Measurements from ENCODE around the gene SKIDA1. TPM values are rescaled to one million over a fixed set of nuclear protein-coding genes. Genes with fewer than 3 reads are reported as not detected.

Gene SKIDA1
- total RNA-seq, 1 donor from 2014 or later, result 1.8 TPM

DNA sequence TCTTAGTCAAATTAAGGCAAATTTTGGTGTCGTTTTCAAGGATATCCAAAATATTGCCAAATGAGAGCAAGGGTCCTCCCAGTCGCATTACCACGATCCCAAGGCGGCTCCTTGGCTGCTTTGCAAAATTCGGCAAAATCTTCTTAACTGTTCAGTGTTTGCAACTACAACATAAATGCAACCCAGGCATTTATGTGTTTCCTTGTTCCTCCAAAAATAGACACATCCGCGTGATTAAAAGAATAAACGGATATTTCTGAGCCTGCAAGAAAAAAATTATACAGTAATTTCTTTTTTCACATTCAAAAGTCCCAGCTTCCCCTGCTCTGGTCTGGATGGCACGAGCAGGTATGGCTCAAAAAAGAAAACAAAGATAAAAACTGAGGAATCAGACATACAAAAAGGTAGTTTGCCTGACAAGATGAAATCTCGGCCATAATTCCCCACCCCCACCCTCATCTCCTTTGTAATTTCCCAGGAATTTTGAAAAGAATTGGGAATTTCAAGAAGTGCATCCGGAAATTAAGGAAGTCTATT lies 6.0 kb downstream of the SKIDA1 start:
- DNase-seq (ENCODE audit: low spot score), result no peak
- intact Hi-C loops (cut with DNase I), result loop anchor here (2.0 kb wide), 2 partner anchors 13 to 23 kb away; no protein-coding TSS in a partner anchor

GRCh38 chr10:21518641-21519396 lies 6.7 kb downstream of the SKIDA1 start:
- intact Hi-C loops (cut with DNase I), result loop anchor here (2.0 kb wide), 2 partner anchors 14 to 22 kb away; no protein-coding TSS in a partner anchor

GRCh38 chr10:21518149-21518640 lies 7.3 kb downstream of the SKIDA1 start:
- DNase-seq (ENCODE audit: low spot score), result no peak
- intact Hi-C loops (cut with DNase I), result loop anchor here (2.0 kb wide), 2 partner anchors 15 to 21 kb away; no protein-coding TSS in a partner anchor

More at GRCh38 chr10:21518641-21519396, 6.7 kb downstream of the SKIDA1 start:
- no peak for DNase-seq (ENCODE audit: low spot score)

- no peak for DNase-seq (ENCODE audit: low spot score)
- intact Hi-C loops (cut with DNase I), result loop anchor here (2.0 kb wide), 2 partner anchors 15 to 21 kb away; no protein-coding TSS in a partner anchor
These were observed 8.1 kb downstream of the SKIDA1 start for GRCh38 chr10:21517134-21518031.

DNA sequence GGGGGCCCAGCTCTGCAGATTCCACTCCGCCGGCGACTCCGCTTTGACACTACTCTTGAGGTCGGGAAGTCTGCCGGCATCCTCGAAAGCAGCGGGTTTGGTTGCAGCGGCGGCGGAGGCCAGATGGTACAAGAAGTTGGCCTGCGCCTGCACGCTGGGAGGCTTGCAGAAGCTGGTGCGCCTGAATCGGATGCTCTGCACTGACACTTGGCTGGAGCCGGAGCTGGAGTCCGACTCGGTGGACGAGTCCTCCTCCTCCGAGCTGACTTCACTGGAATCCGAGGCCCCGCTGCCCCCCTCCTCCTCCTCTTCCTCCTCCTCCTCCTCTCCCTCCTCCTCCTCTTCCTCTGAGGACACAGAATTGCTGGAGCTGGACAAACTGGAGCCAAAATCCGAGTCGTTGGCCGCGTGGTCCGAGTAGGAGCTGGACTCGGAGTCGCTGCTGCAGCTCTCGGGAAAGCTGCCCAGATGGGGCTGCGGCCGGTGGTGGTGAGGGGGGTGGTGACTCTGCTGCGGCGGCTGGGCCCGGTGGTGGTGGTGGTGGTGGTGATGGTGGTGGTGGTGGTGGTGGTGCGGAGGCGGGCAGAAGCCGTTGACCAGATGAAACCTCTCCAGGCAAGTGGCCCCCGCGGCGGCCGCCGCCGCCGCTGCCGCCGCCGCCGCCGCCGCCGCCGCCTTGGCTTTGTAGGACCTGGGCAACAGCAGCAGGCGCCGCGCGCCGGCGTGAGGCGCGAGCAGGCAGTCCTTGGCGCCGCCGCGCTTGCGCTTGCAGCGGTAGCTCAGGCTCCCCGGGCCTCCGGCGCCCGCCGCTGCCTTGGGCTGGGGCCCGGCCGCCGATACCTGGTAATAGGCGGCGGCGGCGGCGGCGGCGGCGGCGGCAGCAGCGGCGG lies 9.0 kb downstream of the SKIDA1 start:
- intact Hi-C loops (cut with DNase I), result loop anchor here (1.0 kb wide), 1 partner anchor 12 kb away; no protein-coding TSS in a partner anchor
- no peak for DNase-seq (ENCODE audit: low spot score)

DNA sequence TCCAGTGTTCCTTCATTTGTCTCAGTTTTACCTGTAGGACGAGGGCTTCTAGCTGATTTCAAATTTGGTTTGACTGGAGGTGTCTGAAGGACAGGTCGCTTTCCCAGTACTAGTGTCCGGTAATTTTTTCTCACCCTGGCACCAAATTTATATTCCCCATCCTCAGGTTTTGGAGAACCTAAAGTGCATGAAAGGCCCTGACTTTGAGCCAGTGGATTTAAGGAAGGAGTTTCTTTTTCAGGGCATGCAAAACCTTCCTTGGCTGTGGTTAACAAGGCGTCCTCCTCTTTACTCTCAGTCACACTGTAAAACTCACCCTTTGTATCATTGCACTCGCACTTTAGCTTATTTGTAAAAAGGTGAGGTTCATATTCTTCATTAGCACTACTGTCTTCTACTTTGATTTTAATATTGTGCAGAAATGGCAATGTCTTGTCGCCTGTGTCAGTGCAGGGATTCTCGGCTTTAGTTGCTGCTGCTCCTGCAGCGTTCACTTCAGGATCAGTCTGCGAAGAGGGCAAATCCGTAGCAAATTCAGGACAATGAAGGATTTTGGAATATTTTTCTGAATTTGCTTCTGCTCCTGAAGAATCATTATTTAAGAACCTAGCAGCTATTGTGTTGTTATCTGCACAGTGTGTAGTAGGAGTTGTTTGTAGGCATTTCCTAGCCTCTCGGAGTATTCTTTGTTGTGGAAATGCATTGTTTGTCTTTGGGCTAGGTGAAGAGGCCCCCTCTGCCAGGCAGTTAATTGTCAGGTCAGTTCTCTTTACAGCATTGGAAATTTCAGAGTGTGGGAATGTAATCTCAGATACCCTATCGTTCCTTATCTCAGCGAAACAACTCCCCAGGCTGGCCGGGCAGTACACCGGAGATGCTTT lies 9.9 kb downstream of the SKIDA1 start:
- intact Hi-C loops (cut with DNase I), result loop anchor here (1.0 kb wide), 1 partner anchor 13 kb away; no protein-coding TSS in a partner anchor
- DNase-seq (ENCODE audit: low spot score), result no peak

- no peak for DNase-seq (ENCODE audit: low spot score)
- intact Hi-C loops (cut with DNase I), result no loop called here
These were observed 10.6 kb downstream of the SKIDA1 start for GRCh38 chr10:21514818-21515351.

DNA sequence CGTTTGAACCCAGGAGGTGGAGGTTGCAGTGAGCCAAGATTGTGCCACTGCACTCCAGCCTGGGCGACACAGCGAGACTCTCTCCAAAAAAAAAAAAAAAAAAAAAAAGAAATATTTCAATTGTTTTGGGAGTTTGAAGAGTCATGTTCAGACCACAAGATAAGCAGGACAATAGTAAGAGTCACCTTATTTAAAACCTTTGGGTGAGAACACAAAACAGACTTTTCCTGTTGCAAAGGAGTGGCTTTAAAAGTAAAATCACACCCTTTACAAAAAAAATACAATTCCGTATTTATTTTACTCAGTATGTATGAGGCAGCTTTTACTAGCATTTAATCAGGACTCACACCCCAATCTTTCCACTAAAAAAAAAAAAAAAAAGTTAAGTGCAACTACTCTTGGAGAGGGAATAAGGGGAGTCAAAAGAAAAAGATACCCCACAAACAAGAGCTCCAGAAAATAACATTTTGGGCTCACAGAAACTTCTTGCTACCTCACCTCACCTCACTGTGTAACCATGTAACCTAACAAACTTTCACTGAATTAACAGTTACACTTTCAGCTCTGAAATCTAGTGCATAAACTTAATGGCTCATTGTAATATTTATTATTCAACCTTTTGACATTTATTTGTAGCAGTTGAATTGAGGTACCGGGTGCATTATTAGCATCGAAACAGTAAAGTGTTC lies 11.2 kb downstream of the SKIDA1 start:
- intact Hi-C loops (cut with DNase I), result no loop called here
- DNase-seq (ENCODE audit: low spot score), result no peak

- DNase-seq (ENCODE audit: low spot score), result no peak
- intact Hi-C loops (cut with DNase I), result no loop called here
These were observed 12.1 kb downstream of the SKIDA1 start for GRCh38 chr10:21513405-21513788.

DNA sequence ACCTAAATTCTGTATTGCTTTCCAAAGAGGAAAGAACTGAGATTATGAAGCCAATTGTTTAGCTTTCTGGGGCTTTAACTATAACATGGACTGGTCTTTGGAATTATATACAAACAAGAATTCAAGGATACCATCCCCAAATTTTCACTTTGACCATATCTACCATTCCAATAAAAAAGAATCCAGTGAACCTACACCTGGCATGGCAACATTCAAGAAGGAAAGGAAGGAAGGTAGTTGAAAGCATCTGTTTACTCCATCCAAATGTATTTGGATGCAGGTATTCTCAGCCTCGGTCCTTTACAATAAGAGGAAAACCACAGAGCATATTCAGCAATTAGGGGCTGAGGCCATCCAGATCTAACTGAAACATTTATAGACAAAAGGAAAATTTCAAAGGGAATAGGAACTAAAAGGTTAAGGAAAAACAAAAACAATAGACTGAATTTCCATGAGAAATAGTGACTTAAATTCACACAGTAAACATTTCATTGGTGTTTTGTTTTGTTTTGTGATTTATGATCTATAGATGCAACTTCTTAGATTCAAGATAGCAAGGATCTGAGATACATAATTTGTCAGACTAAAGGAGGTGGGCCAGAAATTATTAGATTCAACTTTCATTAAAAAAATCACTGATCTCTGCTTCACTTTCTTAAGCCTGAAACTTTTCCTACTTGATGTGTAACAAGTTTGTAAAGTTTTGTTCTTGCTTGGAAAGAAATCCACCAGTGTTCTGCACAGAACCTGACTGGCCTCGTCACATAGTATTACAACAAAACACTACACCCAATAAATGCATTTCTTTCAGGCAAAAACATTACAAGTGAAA lies 12.7 kb downstream of the SKIDA1 start:
- intact Hi-C loops (cut with DNase I), result no loop called here
- no peak for DNase-seq (ENCODE audit: low spot score)

- intact Hi-C loops (cut with DNase I), result no loop called here
- DNase-seq (ENCODE audit: low spot score), result no peak
These were observed 13.4 kb downstream of the SKIDA1 start for GRCh38 chr10:21511946-21512572.

GRCh38 chr10:21511095-21511570 lies 14.3 kb downstream of the SKIDA1 start:
- DNase-seq (ENCODE audit: low spot score), result no peak
- intact Hi-C loops (cut with DNase I), result no loop called here

GRCh38 chr10:21510241-21511094 lies 15.0 kb downstream of the SKIDA1 start:
- intact Hi-C loops (cut with DNase I), result no loop called here
- no peak for DNase-seq (ENCODE audit: low spot score)

DNA sequence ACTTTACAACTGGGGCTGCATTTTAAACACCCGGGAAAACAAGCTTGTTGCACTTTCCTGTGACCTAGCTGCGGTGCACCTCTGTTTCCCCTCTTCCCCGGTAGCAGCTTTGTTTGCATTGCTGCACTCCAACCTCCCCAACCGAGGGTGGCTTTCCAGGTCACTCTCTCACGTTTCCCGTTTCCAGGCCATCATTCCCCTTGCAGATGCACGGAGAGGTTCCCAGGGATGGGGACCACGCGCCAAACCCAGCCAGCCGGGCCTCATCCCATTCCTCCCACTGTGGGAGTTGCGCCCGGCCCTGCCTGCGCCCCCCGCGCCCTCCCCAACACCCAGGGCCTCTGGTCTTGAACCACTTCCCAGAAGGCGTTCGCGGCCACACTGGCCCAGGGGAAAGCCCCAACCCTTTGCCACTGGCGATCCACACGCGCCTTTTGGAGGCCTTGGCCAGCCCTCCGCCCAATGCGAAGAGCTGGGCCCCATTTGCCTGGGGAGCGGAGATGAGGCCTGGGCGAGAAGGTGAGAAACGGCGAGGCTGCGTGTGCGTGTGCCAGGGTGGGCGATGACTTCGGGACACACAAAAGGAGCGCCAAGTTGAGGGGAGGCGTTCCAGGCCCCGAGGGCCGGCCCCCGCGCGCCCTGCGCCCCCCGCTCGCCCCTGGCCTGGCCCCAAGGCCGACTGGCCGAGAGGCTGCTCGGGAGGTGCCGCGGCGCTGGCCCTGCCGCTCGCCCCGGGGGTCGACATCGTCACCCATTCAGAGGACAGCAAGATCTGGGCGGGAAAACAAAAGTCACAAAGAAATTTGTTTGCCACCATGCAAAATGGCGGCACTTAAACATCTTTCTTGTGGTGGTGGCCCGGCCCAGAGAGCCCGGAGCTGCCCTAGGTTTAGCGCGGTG lies 15.9 kb downstream of the SKIDA1 start:
- no peak for DNase-seq (ENCODE audit: low spot score)

More for the DNA sequence above, 15.9 kb downstream of the SKIDA1 start:
- intact Hi-C loops (cut with DNase I), result no loop called here

Measured in cardiac septum (tissue), 1 donor.